HG03439 (cell line): ENCODE measurements around the gene DDOST.
"Not testable (repeated sequence)": the region's sequence is repeated elsewhere in the genome, so short reads cannot be mapped to it uniquely, and the experiment has no call there.

ENCODE experiments used
- ATAC-seq: cut with Tn5 transposase; IDR thresholded peaks from one replicate; pipeline ENCODE4 v1.9.1; 2021; ENCODE audit warnings: mild to moderate bottlenecking, moderate library complexity; ENCODE audit not compliant: unreplicated experiment

Gene DDOST

GRCh38 chr1:20693623-20694022 is 32.5 kb upstream of the DDOST start:
- no peak for ATAC-seq

- no peak for ATAC-seq
These were observed 30.7 kb upstream of the DDOST start for GRCh38 chr1:20691872-20692271.

GRCh38 chr1:20689645-20690056 is 28.5 kb upstream of the DDOST start:
- ATAC-seq: no peak

- no peak for ATAC-seq
These were observed 25.9 kb upstream of the DDOST start for GRCh38 chr1:20686883-20687725.

- ATAC-seq: no peak
These were observed 24.6 kb upstream of the DDOST start for GRCh38 chr1:20685741-20686140.

GRCh38 chr1:20685099-20685662 is 24.0 kb upstream of the DDOST start:
- ATAC-seq: no peak

GRCh38 chr1:20684651-20685050 is 23.5 kb upstream of the DDOST start:
- no peak for ATAC-seq

GRCh38 chr1:20684050-20684620 is 23.0 kb upstream of the DDOST start:
- ATAC-seq: no peak

GRCh38 chr1:20683614-20684013 is 22.4 kb upstream of the DDOST start:
- ATAC-seq: no peak

- ATAC-seq: no peak
These were observed 21.5 kb upstream of the DDOST start for GRCh38 chr1:20682571-20683236.

- no peak for ATAC-seq
These were observed 20.8 kb upstream of the DDOST start for GRCh38 chr1:20681999-20682398.

- no peak for ATAC-seq
These were observed 19.1 kb upstream of the DDOST start for GRCh38 chr1:20680269-20680668.

- no peak for ATAC-seq
These were observed 17.4 kb upstream of the DDOST start for GRCh38 chr1:20678599-20678998.

GRCh38 chr1:20673626-20674025 is 12.5 kb upstream of the DDOST start:
- ATAC-seq: not testable (repeated sequence)

GRCh38 chr1:20672265-20672632 is 11.1 kb upstream of the DDOST start:
- no peak for ATAC-seq

GRCh38 chr1:20670936-20671335 is 9.8 kb upstream of the DDOST start:
- no peak for ATAC-seq

- ATAC-seq: no peak
These were observed 7.4 kb upstream of the DDOST start for GRCh38 chr1:20668581-20668980.

- ATAC-seq: no peak
These were observed 5.6 kb upstream of the DDOST start for GRCh38 chr1:20666804-20667203.

GRCh38 chr1:20666146-20666545 is 5.0 kb upstream of the DDOST start:
- ATAC-seq: no peak

- no peak for ATAC-seq
These were observed 4.6 kb upstream of the DDOST start for GRCh38 chr1:20665726-20666125.

GRCh38 chr1:20663969-20664715 is 3.0 kb upstream of the DDOST start:
- no peak for ATAC-seq
